Measurements from ENCODE around the gene GOLGA6A.

The GOLGA6A gene

DNA sequence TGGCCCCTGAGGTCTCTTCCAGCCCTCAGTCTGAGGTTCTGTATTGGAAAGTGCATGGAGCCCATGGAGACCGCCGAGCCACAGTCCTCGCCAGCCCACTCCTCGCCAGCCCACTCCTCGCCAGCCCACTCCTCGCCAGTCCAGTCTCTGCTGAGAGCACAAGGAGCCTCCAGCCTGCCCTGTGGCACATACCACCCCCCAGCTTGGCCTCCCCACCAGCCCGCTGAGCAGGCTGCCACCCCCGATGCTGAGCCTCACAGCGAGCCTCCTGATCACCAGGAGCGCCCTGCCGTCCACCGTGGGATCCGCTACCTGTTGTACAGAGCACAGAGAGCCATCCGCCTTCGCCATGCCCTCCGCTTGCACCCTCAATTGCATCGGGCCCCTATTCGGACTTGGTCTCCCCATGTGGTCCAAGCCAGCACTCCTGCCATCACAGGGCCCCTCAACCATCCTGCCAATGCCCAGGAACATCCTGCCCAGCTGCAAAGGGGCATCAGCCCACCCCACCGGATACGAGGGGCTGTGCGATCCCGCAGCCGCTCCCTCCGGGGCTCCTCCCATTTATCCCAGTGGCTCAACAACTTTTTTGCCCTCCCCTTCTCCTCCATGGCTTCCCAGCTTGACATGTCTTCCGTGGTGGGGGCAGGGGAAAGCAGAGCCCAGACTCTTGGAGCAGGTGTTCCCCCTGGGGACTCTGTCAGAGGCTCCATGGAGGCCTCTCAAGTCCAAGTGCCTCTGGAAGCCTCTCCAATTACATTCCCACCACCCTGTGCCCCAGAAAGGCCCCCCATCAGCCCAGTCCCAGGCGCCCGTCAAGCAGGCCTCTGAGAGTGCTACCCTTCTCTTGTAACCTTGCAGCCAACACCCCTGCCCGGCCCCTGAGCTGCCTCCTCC, 47.0 kb downstream of the GOLGA6A start:
- no peak for DNase-seq

- DNase-seq, result no peak
Observed at GRCh38 chr15:74034206-74034755, 48.1 kb downstream of the GOLGA6A start.

GRCh38 chr15:74032606-74033561, 49.5 kb downstream of the GOLGA6A start:
- DNase-seq, result no peak

- no peak for DNase-seq
Observed at GRCh38 chr15:74032046-74032445, 50.3 kb downstream of the GOLGA6A start.

DNA sequence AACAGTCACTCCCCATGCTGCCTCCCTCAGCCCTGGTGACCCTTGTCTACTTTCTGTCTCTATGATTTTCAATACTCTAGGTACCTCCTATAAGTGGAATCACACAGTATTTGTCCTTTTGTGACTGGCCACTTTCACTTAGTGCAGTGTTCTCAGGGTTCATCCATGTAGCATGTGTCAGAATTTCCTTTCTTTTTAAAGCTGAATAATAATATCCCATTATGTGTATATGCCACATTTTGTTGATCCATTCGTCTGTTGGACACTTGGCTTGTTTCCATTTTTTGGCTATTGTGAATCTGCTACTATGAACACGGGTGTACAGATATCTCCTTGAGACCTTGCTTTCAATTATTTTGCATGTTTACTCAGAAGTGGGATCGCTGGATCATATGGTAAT, 53.7 kb downstream of the GOLGA6A start:
- no peak for DNase-seq

- no peak for DNase-seq
Observed at GRCh38 chr15:74027688-74028087, 54.7 kb downstream of the GOLGA6A start.

- no peak for DNase-seq
Observed at GRCh38 chr15:74025436-74025835, 56.9 kb downstream of the GOLGA6A start.

- DNase-seq, result no peak
Observed at GRCh38 chr15:74024687-74025086, 57.7 kb downstream of the GOLGA6A start.

DNA sequence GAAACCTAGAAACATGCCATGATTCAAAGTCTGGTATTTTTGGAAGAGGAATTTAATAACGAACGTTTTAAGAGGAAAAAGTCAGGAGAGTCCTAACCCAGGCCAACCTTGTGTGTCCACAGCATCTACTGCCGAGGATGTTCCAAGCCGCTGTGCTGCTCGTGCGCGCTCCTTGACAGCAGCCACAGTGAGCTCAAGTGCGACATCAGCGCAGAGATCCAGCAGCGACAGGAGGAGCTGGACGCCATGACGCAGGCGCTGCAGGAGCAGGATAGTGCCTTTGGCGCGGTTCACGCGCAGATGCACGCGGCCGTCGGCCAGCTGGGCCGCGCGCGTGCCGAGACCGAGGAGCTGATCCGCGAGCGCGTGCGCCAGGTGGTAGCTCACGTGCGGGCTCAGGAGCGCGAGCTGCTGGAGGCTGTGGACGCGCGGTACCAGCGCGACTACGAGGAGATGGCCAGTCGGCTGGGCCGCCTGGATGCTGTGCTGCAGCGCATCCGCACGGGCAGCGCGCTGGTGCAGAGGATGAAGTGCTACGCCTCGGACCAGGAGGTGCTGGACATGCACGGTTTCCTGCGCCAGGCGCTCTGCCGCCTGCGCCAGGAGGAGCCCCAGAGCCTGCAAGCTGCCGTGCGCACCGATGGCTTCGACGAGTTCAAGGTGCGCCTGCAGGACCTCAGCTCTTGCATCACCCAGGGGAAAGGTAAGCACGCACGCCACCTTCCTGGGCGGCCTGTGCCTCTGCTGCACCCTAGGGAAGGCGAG, 59.5 kb downstream of the GOLGA6A start:
- DNase-seq, result no peak

Data from CD4-positive, alpha-beta T cell treated with Interleukin-21 for 1 hour (primary cell).